Activated CD8-positive, alpha-beta memory T cell treated with anti-CD3 and anti-CD28 coated beads for 48 hours (primary cell): Measurements from ENCODE around the gene ABCA3.
"Not testable (repeated sequence)": the region's sequence is repeated elsewhere in the genome, so short reads cannot be mapped to it uniquely, and the experiment has no call there.

Experiments
- DNase-seq, 3 experiments: peaks; one replicate each; pipeline ENCODE4 v3.0.0-alpha.2; 2020; ENCODE audit warnings: low read depth in 2 of 3, low spot score in 2 of 3

ABCA3 gene

DNA sequence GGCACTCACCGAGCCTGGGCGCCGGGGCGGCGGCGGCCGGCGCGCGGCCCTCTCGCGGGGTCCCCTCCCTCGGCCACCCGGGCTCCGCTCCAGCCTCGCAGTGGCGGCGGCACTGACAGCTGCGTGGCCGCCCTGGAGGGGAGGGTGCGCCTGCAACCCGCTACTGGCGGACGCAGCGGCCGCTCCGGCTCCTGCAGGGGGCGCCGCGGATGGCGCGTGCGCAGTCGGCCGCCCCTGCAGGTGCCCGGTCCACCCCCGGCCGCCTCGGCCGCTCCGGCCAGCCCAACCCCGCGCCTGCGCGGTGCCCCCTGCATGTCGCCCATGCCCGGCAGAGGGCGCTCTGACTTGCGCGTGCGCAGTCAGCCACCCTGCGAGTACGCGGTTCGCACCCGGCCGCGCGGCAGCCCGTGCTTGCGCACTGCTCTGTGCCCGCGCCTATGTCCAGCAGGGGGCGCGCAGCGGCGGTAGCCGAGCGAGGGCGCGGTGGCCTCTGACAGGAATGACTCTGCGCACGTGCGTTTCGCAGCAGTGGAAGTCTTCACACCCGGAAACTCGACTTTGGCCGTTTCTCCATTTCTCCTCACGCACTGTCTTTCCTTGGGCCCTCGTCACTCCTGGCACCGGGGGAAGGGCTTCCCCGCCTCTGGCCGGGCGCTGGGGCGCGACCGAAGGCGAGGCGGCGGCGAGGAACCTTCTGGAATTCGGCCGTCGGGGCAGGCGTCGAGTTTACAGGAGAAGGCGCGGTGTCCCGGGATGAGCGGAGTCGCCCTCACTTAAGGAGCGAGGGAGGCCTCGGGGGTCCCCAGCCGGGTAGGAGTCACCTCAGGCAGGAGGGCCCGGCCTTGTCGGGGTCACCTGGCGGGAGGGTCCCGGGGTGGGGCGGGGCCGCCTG, at the start of gene ABCA3:
Gene ABCA3 (minus strand): TSS at position 165 of the 892 bp plus-strand sequence. CDS start 14,262 bp downstream, outside the sequence.
- DNase-seq = peak; percentile 96 to 98 (median 98)

DNA sequence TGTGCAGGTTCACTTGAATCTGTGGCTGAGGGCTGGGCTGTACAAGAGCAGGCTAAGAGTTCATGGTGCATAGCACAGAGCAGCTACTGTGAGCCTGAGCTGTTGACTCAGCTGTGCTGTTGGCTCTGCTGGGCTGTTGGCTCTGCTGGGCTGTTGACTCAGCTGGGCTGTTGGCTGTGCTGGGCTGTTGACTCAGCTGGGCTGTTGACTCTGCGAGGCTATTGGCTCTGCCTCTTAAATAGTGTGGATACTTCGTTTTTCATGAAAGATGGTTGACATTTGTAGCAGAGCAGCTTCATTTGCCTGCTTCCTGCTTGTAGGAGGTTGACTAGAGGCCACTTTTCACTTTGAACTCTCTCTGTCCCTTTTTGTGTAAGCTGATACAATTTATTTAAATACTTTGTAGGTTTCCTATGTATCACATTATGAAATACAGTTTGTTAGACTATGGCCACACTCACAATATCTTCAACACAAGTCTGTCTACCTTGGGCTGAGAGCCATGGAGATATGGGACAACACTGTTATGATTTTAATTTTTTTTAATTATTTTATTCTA, 48.4 kb upstream of the ABCA3 start:
- DNase-seq = no peak

DNA sequence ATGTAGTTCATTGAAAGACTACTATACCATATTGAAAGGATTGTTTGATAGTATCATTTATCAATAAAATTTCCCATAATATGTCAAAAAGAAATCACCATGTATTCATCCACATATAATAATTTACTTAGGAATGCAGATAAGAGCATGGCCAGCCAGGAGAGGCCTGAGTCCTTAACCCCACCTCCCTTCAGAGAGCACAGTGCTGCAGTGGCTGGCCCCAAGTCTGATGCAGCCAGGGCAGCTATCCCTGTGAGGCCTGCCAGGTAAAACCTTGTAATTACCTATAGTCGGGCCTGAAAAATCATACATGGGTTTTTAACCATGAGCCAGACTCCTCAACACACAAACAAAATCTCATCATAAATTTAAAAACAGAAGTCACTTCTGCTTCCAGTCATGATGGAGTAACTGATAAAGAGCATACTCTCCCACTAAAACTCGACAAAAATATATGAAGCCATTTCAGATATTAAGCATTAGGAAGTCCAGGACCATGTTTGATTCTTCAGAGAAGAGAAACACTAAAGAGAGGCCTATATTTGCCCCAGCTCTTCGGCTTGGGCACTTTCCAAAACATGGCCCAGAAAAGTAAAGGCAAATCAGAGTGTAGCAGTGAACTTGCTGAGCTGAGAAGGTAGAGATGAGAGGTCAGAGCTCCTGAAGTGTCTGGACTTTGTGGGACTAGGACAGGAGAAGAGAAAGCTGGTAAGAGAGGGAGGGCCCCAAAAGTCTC, 47.8 kb upstream of the ABCA3 start:
- no peak for DNase-seq

DNA sequence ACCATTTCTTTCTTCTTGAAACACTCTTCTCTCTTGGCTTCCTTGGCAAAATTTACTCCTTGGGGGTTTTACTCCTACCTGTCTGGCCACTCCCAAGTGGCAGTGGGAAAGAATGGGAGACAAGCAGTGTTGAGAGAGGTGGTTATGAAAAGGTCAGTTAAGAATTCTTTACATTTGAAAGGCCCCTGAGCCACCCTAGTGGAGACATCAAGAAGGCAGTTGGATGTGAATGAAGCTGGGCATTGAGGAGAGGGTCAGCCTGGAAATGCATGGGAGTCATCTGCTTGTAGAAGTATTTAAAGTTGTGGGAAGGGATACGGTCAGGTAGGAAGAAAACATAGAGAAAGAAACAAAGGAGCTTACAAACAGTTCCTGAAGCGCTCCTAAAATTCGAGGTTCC, 46.5 kb upstream of the ABCA3 start:
- DNase-seq = no peak

DNA sequence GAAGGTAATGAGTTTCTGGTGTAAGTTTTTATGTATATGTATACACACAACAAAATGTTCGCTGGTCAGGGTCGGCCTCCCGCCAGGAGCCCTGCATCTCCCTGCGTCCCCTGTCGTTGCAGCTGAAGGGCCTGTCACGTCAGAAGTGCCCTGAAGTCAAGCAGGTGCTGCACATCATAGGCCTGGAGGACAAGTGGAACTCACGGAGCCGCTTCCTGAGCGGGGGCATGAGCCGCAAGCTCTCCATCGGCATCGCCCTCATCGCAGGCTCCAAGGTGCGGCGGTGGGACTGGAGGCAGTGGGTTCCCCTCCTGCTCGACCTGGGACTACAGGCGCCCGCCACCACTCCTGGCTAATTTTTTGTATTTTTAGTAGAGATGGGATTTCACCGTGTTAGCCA, 45.5 kb upstream of the ABCA3 start:
- not testable (repeated sequence) for DNase-seq

DNA sequence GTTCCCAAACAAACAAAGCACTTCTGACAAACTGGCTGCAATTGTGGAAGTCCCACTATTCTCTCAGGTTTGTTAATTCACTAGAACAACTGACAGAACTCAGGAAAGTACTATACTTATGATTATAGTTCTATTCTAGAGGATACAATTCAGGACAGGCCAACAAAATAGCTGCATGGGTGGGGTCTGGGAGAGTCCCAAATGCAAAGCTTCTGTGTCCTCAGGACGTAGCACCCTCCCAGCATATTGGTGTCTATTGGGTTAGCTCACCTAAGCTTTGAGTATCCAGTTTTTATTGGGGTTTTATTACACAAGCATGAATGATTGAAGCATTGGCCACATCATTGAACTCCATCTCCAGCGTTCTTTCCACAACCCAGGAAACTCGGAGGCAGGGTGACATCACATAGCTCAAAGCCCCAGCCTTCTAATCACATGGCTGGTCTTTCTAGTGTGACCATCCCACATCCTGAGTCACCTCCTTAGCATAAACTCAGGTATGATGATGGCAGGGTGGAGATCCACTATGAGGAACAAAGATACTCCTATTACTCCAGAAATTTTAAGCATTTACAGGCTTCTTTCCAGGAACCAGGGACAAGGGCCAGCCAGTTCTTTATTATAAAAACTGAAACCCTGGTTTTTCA, 44.8 kb upstream of the ABCA3 start:
- DNase-seq = no peak

DNA sequence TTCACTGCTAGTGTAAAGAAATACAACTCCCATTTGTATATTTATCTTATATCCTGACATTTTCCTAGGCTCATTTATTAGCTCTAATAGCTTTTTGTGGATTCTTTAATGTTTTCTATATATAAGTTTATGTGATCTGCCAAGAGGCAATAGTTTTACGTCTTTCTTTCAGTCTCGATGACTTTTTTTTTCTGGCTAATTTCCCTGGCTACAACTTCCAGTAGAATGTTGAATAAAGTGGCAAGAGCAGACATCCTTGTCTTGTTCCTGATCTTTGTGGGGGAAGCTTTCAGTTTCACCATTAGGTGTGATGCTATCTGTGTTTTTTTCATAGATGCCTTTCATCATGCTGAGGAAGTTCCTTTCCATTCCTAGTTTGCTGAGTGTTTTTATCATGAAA, 43.9 kb upstream of the ABCA3 start:
- DNase-seq = no peak

DNA sequence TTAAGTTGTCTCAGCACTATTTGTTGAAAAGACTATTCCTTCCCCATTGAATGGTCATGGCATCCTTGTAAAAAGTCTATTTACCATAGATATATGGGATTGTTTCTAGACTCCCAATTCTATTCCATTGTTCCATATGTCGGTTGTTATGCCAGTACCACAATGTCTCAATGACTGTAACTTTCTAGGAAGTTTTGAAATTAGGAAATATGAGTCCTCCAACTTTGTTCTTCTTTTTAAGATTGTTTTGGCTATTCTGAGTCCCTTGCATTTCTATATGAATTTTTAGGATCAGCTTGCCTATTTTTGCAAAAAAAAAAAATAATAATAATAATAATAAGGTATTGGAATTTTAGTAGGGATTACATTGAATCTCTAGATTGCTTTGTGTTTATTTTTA, 43.0 kb upstream of the ABCA3 start:
- no peak for DNase-seq

DNA sequence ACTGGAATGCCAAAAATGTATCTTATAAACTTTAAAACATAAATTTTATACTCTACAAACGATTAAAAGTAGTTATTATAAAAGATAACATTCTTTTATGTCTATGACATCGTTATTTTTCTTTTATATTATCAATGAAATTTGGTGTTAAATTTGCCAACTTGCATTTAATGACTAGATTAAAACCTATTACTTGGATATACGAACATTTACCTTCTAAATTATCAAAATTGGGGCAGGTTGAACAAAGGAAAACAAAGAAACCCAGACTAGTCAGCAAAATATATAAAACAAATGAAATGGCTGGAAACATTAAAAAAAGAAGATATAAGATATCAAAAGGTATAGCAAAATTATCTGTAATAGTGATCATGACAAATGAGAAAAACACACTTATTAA, 34.1 kb upstream of the ABCA3 start:
- no peak for DNase-seq

DNA sequence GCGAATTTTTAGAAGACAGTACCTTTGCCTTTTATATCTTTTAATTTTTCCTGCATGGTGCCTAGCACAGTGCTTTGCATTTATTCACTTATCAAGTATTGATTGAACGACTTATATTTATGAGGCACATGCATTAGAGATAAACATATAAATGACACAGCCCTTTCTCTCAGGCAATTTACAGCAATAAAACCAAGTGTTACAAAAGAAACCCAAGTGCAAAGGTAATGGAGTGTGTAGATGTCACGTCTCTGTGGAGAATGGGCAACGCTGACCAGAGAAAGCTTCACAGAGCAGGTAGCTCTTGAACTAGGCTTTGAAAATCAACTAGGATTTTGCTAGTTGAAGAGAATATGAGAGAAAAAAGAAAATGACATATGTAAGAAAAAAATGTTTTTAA, 32.6 kb upstream of the ABCA3 start:
- no peak for DNase-seq

DNA sequence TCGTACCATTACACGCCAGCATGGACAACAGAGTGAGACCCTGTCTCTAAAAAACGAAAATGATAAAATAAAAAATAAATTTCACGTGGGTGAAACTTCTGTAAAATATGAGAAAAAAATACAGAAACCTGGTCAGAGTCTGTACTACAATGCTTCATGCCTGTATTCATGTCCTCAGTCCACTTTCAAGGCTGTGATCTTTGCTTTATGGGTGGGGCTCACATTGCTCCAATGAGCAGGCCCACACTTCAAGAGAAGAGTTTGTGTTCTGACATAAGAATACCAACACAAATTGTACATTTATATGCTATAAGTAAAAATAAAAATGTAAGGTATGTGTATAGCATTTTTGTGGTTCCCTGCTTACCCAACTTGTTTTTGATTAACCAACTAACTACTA, 32.2 kb upstream of the ABCA3 start:
- DNase-seq = no peak

DNA sequence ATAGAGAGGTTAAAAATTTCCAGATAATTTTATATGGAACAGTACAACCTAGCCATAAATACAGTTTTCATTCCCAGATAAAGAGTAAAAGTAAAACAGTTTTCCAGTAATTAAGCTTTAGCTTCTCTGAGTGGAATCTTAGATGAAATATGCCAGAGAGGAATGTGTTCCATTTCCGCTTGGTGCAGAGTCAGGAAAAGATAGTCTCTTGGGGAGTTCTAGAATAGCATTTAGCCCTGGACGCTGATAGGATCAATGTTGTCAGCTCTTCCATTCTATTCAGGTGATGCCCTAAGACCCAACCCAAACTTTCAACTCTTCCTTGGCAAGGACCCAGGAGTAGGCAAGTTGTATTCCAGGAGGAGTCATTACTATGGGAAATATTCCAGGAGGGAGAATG, 30.9 kb upstream of the ABCA3 start:
- no peak for DNase-seq

DNA sequence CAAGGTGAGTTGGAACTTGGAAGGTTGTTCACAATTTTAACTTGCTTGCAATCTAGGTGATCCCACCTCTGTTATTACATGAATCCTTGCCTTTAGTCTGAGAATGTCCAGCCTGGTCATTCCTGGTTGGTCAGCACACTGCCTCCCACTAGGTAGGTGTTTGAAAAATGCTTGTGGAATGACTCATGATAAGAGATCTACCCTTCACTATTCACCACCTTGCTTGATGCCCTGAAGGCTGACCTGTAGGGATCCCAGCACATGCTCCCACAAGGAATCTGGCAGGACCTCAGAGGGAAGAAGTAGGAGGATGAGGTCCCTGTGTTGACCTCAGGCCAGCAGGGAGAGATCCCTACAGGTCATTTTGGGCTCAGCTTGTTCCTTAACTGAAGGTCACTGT, 30.2 kb upstream of the ABCA3 start:
- no peak for DNase-seq

DNA sequence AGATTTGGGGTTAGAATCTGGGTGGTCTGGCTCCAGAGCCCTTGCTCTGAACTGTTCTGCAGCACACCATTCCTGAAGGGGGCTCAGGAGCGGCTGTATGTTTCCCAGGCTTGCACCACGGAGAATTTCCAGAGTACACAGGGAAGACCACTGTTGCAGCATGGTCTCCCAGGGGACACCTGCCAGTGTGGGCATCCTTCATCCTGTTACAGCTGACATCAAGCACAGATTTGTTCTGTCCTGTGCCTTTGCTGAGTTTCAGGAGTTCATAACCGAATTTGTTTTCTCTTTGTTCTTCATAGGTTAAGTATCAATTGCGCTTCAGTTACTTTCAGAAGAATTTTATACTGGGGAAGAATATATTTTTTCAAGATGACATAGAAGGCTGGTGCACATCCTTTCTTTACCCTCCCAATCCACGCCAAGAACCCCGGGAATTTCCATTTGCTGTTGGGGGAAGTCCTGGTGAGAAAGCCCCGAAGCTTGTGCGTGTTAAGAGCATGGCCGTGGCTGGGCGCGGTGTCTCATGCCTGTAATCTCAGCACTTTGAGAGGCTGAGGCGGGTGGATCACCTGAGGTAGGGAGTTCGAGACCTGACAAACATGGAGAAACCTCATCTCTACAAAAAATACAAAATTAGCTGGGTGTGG, 26.3 kb upstream of the ABCA3 start:
- no peak for DNase-seq

DNA sequence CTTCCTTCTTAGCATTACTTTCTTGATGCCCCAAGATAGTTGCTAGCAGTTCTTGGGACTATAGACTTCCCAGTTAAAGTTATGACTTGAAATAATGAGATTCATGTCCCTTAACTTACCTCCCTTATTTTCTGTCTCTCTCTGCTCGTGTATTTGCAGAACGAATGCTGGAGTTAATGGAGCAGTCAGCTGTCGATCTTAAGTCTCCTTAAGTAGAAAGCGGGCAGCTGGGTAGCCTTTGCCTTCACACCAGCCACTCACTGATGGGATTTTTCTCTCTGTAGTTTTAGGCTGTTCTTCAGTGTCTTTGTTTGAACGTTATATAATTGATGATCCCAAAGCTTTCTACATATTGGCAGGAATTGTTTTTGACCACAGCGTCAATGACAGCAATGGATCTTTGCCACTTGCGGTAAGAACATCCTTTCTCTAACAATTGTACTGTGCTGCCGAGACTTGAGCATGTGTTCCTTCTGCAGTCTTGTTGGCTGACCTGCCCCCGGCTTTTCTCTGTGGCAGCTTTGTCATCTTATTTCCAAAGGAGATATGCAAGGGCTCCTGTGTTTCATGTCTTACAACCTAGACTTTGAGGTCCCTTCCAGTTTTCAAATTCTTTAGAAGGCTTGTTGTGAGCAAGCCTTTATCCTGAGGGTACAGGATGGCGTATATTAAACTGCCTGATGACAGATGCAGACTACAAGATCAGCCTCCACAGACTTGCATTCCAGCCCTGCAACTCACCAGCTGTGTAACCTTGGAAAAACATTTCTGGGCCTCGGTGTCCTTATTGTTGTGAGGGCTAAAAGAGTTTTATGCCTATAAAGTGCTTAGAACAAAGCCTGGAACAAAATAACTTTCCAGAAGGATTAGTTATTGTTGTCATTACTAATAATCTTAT, 25.1 kb upstream of the ABCA3 start:
- no peak for DNase-seq

DNA sequence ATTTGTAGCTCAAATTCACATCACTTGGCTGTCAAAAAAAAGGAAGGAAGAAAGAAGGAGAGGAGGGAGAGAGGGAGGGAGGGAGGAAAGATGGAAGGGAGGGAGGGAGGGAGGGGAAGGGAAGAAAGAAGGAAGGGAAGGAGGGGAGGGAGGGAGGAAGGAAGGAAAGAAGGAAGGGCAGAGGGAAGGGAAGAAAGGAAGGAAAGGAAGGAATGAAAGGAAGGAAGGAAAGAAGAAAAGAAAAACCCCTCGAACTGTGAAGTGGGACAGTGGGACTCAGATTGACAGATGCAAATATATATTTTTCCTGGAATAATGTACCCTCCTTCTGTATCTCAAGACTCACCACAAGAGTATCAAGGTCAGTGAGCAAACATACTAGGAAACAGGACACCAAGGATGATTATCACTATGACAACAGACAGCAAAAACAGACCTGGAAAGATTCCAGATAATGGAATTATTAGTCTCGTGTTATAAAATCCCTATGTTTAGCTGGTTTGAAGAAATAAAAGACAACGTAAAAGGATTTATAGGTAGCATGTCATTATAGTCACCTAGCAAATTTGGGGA, 24.2 kb upstream of the ABCA3 start:
- DNase-seq = no peak

DNA sequence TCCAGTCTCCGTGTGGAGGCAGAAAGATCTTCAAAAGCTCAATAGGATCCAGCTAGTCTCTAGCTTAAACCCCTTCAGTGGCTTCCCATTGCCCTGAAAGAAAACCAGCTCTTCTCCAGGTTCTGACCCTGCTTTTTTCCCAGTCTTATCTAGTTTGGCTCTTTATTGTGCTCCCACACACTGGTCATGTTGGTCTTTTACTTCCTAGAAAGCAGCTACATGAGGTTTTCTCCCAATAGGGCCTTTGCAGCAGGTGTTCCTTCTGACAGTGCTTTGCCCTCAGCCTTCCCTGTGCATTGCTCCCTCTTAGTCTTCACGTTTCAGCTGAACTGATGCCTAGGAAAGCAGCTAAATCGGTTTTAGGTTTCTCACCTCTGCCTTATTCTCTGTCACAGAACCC, 21.7 kb upstream of the ABCA3 start:
- DNase-seq = no peak

DNA sequence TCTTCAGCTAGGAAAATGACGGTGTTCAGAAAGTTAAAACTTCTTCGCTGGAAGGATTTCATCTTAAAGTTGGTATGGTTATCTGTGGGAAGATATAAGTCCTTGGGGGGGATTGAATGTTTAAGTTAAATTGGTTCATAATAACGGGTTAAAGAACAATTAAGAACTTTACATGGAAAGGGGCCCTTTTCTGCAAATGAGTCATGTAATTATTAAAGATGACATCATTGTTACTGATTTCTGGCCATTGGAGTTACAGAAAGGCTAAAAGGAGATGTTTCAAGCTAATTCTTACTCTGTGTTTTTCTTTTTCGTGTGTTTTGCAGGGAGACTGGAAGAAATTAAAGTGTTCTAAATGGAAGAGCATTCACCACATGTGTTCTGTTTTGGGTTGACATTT, 20.6 kb upstream of the ABCA3 start:
- no peak for DNase-seq

DNA sequence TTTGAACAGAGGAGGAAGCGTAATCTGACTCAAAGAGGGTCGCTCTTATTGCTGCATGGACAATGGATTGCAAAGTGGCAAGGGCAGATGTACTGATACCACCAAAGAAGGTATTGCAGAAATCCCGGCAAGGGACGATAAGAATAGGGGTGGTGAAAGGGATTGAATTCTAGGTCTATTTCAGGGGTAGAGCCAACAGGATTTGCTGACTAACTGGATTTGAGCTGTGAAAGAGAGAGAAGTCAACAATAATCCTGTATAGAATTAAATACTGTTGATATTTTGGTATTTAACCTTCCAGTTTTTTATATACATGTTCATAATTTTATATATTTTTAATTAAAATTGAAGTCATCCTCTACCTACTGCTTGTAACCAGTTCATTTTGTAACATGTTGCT, 19.4 kb upstream of the ABCA3 start:
- DNase-seq = no peak

DNA sequence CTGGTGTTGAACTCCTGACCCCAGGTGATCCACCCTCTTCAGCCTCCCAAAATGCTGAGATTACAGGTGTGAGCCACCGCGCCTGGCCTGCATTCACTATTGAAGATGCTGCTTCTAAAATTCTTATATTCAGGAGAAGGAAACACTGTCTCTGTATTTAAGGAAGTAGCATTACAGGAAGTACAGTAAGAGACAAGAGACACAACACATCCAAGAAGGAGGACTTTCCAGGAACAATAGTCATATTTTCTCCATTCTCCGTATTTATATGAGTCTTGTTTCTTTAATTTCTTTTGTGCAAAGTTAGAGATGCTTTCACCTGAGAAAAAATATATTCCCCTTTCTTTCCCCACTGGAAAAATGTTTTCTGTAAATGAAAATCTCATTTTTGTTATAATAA, 18.3 kb upstream of the ABCA3 start:
- DNase-seq = no peak
